ENCODE data around the gene IL17RE. TPM values are rescaled to one million over a fixed set of nuclear protein-coding genes. Genes with fewer than 3 reads are reported as not detected.

IL17RE gene
- total and polyA plus RNA-seq, 2 of the 13 experiments (the other 11 are each of a cell fraction or from before 2014, with no cell fraction given), result 14.5 to 24.1 TPM

- no peak for TF ChIP-seq AKNA (CRISPR knock-in tag; IDR thresholded peaks at IDR 0.05; ENCODE audit: borderline replicate concordance)
- no peak for TF ChIP-seq CBX2 (IDR thresholded peaks at IDR 0.05; ENCODE audit: low read depth, low read length)
- TF ChIP-seq CBX2 (CRISPR knock-in tag; IDR thresholded peaks at IDR 0.05; ENCODE audit: low read depth), result no peak
- no peak; the same call in 1 of the 2 replicates for TF ChIP-seq GABPB1 (CRISPR knock-in tag; IDR thresholded peaks at IDR 0.05)
- no peak for TF ChIP-seq ZFP36L2 (CRISPR knock-in tag; IDR thresholded peaks at IDR 0.05)
- TF ChIP-seq HOXA3 (CRISPR knock-in tag; IDR thresholded peaks at IDR 0.05), result peak; percentile 61; the same call in 1 of the 2 replicates
- no peak for TF ChIP-seq ELF1 (CRISPR knock-in tag; IDR thresholded peaks at IDR 0.05)
- no peak for TF ChIP-seq ELF4 (CRISPR knock-in tag; IDR thresholded peaks at IDR 0.05; ENCODE audit: borderline replicate concordance)
- TF ChIP-seq E2F2 (CRISPR knock-in tag; IDR thresholded peaks at IDR 0.05; ENCODE audit: borderline replicate concordance), result no peak
- peak; percentile 12; the same call in 1 of the 2 replicates for TF ChIP-seq PITX1 (CRISPR knock-in tag; IDR thresholded peaks at IDR 0.05)
- no peak for TF ChIP-seq CENPBD1 (CRISPR knock-in tag; IDR thresholded peaks at IDR 0.05; ENCODE audit: borderline replicate concordance, low read depth)
- TF ChIP-seq ZSCAN21 (CRISPR knock-in tag; IDR thresholded peaks at IDR 0.05; ENCODE audit: borderline replicate concordance), result no peak
- no peak for TF ChIP-seq STAT5B (CRISPR knock-in tag; IDR thresholded peaks at IDR 0.05)
- no peak for TF ChIP-seq ZSCAN25 (CRISPR knock-in tag; IDR thresholded peaks at IDR 0.05)
- no peak for TF ChIP-seq ZNF235 (CRISPR knock-in tag; IDR thresholded peaks at IDR 0.05; ENCODE audit: borderline replicate concordance)
- TF ChIP-seq SMC3 (IDR thresholded peaks at IDR 0.05; ENCODE audit: low read length), result peak; percentile 30; the same call in 1 of the 2 replicates
- TF ChIP-seq CCAR2 (optimal IDR thresholded peaks at IDR 0.05; ENCODE audit: low read depth, low read length), result no peak
- TF ChIP-seq MBD4 (IDR thresholded peaks at IDR 0.05; ENCODE audit: borderline replicate concordance, low read length), result no peak
- TF ChIP-seq IRF9 (CRISPR knock-in tag; IDR thresholded peaks at IDR 0.05; ENCODE audit: borderline replicate concordance), result 0 out of 2 replicates have a peak, but pooled peaks have one; percentile 40
- TF ChIP-seq DMAP1 (CRISPR knock-in tag; IDR thresholded peaks at IDR 0.05), result no peak
- TF ChIP-seq CBX5 (CRISPR knock-in tag; IDR thresholded peaks at IDR 0.05; ENCODE audit: borderline replicate concordance), result no peak; the same call in 1 of the 2 replicates
- 0 out of 2 replicates have a peak, but pooled peaks have one; percentile 17 for TF ChIP-seq ZMAT3 (CRISPR knock-in tag; conservative IDR thresholded peaks at IDR 0.05)
- TF ChIP-seq HMG20B (CRISPR knock-in tag; conservative IDR thresholded peaks at IDR 0.05), result no peak
- peak; percentile 89 for TF ChIP-seq TBX2 (CRISPR knock-in tag; IDR thresholded peaks at IDR 0.05; ENCODE audit: borderline replicate concordance)
- TF ChIP-seq MED1 (CRISPR knock-in tag; IDR thresholded peaks at IDR 0.05), result peak; percentile 85
Measured at GRCh38 chr3:9878700-9879099, 23.9 kb upstream of the IL17RE start (continued).

Data from HepG2 (cell line).